ENCODE measurements around the gene OR8S1. TPM values are rescaled to one million over a fixed set of nuclear protein-coding genes. Genes with fewer than 3 reads are reported as not detected.

Gene OR8S1
- total and polyA plus RNA-seq, 2 of the 8 experiments (the other 6 are each of a cell fraction or from before 2014, with no cell fraction given) = not detected

- Histone ChIP-seq H2BK15ac (ENCODE audit: low read length) (no peak overlapping the region), H3K4me2 (ENCODE audit: insufficient read depth in 1 of 2, low read depth in 2 of 2, low read length in 2 of 2) (no peak overlapping the region), H3K27ac (ENCODE audit: low read depth, low read length) (no peak overlapping the region), H3K9ac (replicated peaks in 1 of 4; ENCODE audit: extremely low read depth in 1 of 4, low read depth in 3 of 4, low read length in 3 of 4) (no peak overlapping the region), H3K56ac (replicated peaks; ENCODE audit: insufficient read length, low read depth, low read length) (no peak overlapping the region), H3K9me3 (ENCODE audit: insufficient read depth in 2 of 2, low read depth in 1 of 2, low read length in 1 of 2) (no peaks in the 10 kb centered on the region), H3K14ac (ENCODE audit: insufficient read length) (no peak overlapping the region), H4K20me1 (replicated peaks in 1 of 2; ENCODE audit: control insufficient read depth in 1 of 2, insufficient read depth in 2 of 2, low read length in 2 of 2) (no peaks in the 10 kb centered on the region), H3K79me1 (ENCODE audit: low read depth, low read length) (no peaks in the 10 kb centered on the region), H3K36me3 (ENCODE audit: control insufficient read depth in 2 of 4, insufficient read depth in 4 of 4, low read length in 3 of 4) (no peaks in the 10 kb centered on the region), H4K91ac (replicated peaks; ENCODE audit: insufficient read length, low read length) (no peak overlapping the region), H3K4me1 (replicated peaks in 1 of 4; ENCODE audit: control insufficient read depth in 3 of 4, insufficient read depth in 4 of 4, low read length in 3 of 4) (no peaks in the 10 kb centered on the region), H3K18ac (ENCODE audit: extremely low read depth, low read length) (no peak overlapping the region), H3K4me3 (ENCODE audit: extremely low read depth in 1 of 4, insufficient read depth in 2 of 4, low read depth in 3 of 4, low read length in 4 of 4) (no peak overlapping the region), H3K27me3 (replicated peaks in 1 of 4; ENCODE audit: control insufficient read depth in 3 of 4, extremely low read depth in 1 of 4, insufficient read depth in 3 of 4, low read length in 3 of 4) (no peaks in the 10 kb centered on the region), H4K5ac (ENCODE audit: insufficient read length, low read depth, low read length) (no peak overlapping the region), H4K8ac (ENCODE audit: extremely low read depth, insufficient read depth, low read length) (no peak overlapping the region), H2BK20ac (ENCODE audit: low read length) (no peak overlapping the region), H2AK5ac (ENCODE audit: low read depth, low read length) (no peak overlapping the region), H2AFZ (ENCODE audit: low read length) (no peak overlapping the region), H3K23me2 (ENCODE audit: low read depth, low read length) (no peaks in the 10 kb centered on the region), H3K4ac (replicated peaks; ENCODE audit: insufficient read length, low read depth, low read length) (no peak overlapping the region), H2BK12ac (ENCODE audit: low read depth, low read length) (no peak overlapping the region), H2BK120ac (replicated peaks; ENCODE audit: low read depth, low read length) (no peak overlapping the region), H3K79me2 (ENCODE audit: control insufficient read depth in 1 of 2, insufficient read depth in 2 of 2, low read length in 2 of 2) (no peaks in the 10 kb centered on the region), H2BK5ac (ENCODE audit: low read depth, low read length) (no peak overlapping the region), H3K23ac (ENCODE audit: insufficient read length) (no peak overlapping the region)
- POLR2A ChIA-PET (ENCODE audit: partially characterized antibody) = interaction anchor here (1.2 kb wide), 1 partner anchor 10 kb away, joined by 3 read pairs; no protein-coding TSS in a partner anchor
- CTCF ChIA-PET (ENCODE audit: partially characterized antibody) = interaction anchor here (0.7 to 10.3 kb wide), 2 partner anchors 72 to 699 kb away, joined by 4 to 388 read pairs; no protein-coding TSS in a partner anchor
- WGBS, 2 experiments (ENCODE audit: extremely low coverage in 1 of 2, insufficient coverage in 1 of 2, insufficient read length in 1 of 2, insufficient replicate concordance in 2 of 2, low coverage in 1 of 2, low lambda C conversion rate in 2 of 2, missing lambda C conversion rate in 1 of 2) = 93% methylated on average over 4 of the region's 4 CpGs; no CpG with 5 or more reads in 1 of the 2 experiments
- FAIRE-seq (no peak), DNase-seq (ENCODE audit: low read depth in 1 of 2, low spot score in 2 of 2) (no peak)
- TF ChIP-seq E2F6 (IDR thresholded peaks at IDR 0.05) (no peak), RFX5 (IDR thresholded peaks at IDR 0.05; ENCODE audit: borderline replicate concordance, low read depth, low read length) (no peak), CTCF (IDR thresholded peaks at IDR 0.05; ENCODE audit: control extremely low read depth in 1 of 3, insufficient read depth in 1 of 3, low read depth in 1 of 3, low read length in 3 of 3) (no peak), HDAC2 (IDR thresholded peaks at IDR 0.05; ENCODE audit: borderline replicate concordance in 1 of 2, low read depth in 2 of 2, low read length in 2 of 2) (no peak), SIN3A (conservative IDR thresholded peaks at IDR 0.05 in 1 of 2, IDR thresholded peaks at IDR 0.05 in 1 of 2; ENCODE audit: low read depth in 1 of 2, low read length in 2 of 2) (no peak), HDAC6 (IDR thresholded peaks at IDR 0.05; ENCODE audit: low read depth, low read length) (no peak), TEAD4 (IDR thresholded peaks at IDR 0.05; ENCODE audit: low read depth, low read length) (no peak), CBX5 (IDR thresholded peaks at IDR 0.05; ENCODE audit: low read depth, low read length) (no peak), NRF1 (IDR thresholded peaks at IDR 0.05; ENCODE audit: low read depth, low read length) (no peak)
Observed at GRCh38 chr12:48545833-48546469, 20.5 kb downstream of the OR8S1 start.

Data from H1 (cell line).